Measurements from ENCODE around the gene AGPAT1. TPM values are rescaled to one million over a fixed set of nuclear protein-coding genes. Genes with fewer than 3 reads are reported as not detected.

Gene AGPAT1
- total and polyA plus RNA-seq, 2 experiments from 2014 or later = 39.8 to 82.1 TPM

DNA sequence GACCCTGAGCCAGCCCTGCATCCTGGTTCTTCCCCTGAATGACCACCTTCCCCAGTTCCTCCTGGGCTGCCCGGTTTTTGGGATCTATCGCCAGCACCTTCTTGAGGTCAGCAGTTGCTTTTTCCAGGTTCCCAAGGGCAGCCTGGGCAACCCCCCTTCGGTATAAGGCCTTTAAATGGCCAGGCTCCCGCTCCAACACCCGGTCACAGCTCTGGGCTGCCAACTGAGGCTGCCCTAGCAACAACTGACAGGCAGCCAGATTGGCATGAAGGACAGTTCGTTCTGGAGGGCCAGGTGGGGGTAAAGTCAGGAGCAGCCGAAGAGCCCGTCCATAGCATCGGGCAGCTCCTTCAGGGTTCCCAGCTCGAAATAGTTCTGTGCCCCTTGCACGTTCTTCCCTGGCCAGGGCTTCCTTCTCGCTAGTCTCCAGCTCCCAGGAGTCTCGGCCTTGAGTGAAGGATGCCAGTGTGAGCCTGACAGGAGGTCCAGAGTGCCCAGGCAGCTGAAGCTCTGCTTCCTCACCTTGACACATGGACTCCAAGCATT, 47.1 kb downstream of the AGPAT1 start:
- H3K27ac ChIP-seq (ENCODE audit: low read depth) = no peak overlapping the region; the same call in 1 of the 2 replicates
- Mint-ChIP-seq H3K36me3 (ENCODE audit: low read depth) (peaks cover 21% of the 10 kb centered on the region), H3K9me3 (no peaks in the 10 kb centered on the region), H3K27ac (peak overlapping the region; percentile 86), H3K4me3 (peak overlapping the region; percentile 100), H3K27me3 (ENCODE audit: insufficient read depth, low read depth, poor library complexity) (peaks cover 16% of the 10 kb centered on the region), H3K4me1 (peaks cover 23% of the 10 kb centered on the region)
- no peaks in the 10 kb centered on the region for H3K27me3 ChIP-seq (ENCODE audit: insufficient read depth)
- no peak overlapping the region for H2AFZ ChIP-seq
- no peak for ATAC-seq
- H3K36me3 ChIP-seq (ENCODE audit: insufficient read depth) = 0 out of 2 replicates have a peak, but pooled peaks cover 5% of the 10 kb centered on the region
- no peaks in the 10 kb centered on the region for H3K9me2 ChIP-seq (ENCODE audit: insufficient read depth)
- H3K79me2 ChIP-seq (replicated peaks; ENCODE audit: insufficient read depth) = peaks cover 20% of the 10 kb centered on the region
- H4K20me1 ChIP-seq (replicated peaks; ENCODE audit: insufficient read depth) = 0 out of 2 replicates have a peak, but pooled peaks cover 5% of the 10 kb centered on the region
- H3K4me2 ChIP-seq = peak overlapping the region; percentile 96; the same call in 1 of the 2 replicates
- DNase-seq (ENCODE audit: low spot score) = no peak
- H3F3A ChIP-seq (replicated peaks; ENCODE audit: low read depth) = peaks cover 10% of the 10 kb centered on the region; the same call in 1 of the 2 replicates
- H3K4me3 ChIP-seq = peak overlapping the region; percentile 96
- TF ChIP-seq, protein P1, sequence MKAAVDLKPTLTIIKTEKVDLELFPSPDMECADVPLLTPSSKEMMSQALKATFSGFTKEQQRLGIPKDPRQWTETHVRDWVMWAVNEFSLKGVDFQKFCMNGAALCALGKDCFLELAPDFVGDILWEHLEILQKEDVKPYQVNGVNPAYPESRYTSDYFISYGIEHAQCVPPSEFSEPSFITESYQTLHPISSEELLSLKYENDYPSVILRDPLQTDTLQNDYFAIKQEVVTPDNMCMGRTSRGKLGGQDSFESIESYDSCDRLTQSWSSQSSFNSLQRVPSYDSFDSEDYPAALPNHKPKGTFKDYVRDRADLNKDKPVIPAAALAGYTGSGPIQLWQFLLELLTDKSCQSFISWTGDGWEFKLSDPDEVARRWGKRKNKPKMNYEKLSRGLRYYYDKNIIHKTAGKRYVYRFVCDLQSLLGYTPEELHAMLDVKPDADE (IDR thresholded peaks at IDR 0.05) = no peak
- TF ChIP-seq EZH2phosphoT487 (IDR thresholded peaks at IDR 0.05; ENCODE audit: unreplicated experiment) (no peak), ZNF331 (CRISPR knock-in tag; IDR thresholded peaks at IDR 0.05; ENCODE audit: low read depth) (no peak), STAT1 (IDR thresholded peaks at IDR 0.05; ENCODE audit: unreplicated experiment) (no peak), JUNB (IDR thresholded peaks at IDR 0.05; ENCODE audit: unreplicated experiment) (no peak), POLR2AphosphoS5 (IDR thresholded peaks at IDR 0.05; ENCODE audit: low read depth) (no peak)
- peaks cover 22% of the 10 kb centered on the region for H3K4me1 ChIP-seq (ENCODE audit: insufficient read depth)

DNA sequence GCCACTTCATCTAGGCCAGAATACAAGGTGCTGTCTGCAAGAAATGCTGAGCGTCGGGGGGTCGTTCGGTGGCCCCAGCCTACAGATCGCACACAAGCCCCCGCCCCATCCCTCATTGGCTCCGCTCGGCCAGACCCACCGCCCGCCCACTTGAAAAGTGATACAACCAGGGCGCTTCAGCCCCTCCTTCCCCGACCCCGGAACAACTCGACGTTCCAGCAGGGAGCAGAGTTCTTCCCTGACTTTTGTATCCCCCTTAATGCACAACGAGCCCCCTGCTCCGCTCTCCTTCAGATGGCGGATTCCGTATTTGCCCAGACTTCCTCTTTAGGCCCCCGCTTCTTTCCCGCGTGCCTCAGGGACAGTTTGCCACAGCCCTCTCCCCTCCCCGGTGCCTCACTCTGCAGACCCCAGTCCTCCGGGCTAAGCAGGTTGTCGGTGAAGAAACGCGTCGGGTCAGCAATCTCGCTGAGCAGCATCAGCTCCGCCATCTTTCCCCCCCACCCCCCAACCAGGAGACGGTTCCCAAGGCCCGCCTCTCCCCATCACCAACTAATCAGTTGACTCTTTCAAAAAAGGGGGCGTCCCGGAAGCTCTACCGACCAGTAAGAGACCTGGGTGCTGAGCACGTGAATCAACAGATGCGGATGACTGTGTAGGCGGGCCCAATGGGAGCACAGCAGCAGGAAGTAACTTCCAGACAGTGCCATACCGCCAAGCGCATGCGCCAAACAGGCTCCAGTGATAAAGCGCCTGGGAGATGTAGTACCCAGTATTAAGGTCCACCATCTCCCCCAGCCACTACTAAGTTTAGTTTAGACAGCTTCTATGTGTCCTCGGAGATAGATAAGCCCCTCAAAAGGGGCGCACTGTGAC, 47.9 kb downstream of the AGPAT1 start, which contains the start of gene ATF6B:
ATF6B (minus strand) TSS at position 530 of the 876 bp plus-strand sequence; CDS start at position 491, 39 bp downstream.
- Mint-ChIP-seq H3K9me3 (no peaks in the 10 kb centered on the region), H3K36me3 (ENCODE audit: low read depth) (peaks cover 26% of the 10 kb centered on the region), H3K27ac (peak within 1 kb of the TSS; percentile 99), H3K27me3 (ENCODE audit: insufficient read depth, low read depth, poor library complexity) (peaks cover 16% of the 10 kb centered on the region), H3K4me1 (peaks cover 23% of the 10 kb centered on the region), H3K4me3 (peak within 1 kb of the TSS; percentile 100)
- Histone ChIP-seq H3K4me2 (peak within 1 kb of the TSS; percentile 96), H3K27me3 (ENCODE audit: insufficient read depth) (no peaks in the 10 kb centered on the region), H3K4me3 (peak within 1 kb of the TSS; percentile 96), H3K9me2 (ENCODE audit: insufficient read depth) (no peaks in the 10 kb centered on the region), H3F3A (replicated peaks; ENCODE audit: low read depth) (peaks cover 10% of the 10 kb centered on the region; the same call in 1 of the 2 replicates), H3K4me1 (ENCODE audit: insufficient read depth) (peaks cover 22% of the 10 kb centered on the region), H2AFZ (peak within 1 kb of the TSS; percentile 54; the same call in 1 of the 2 replicates), H3K27ac (ENCODE audit: low read depth) (peak within 1 kb of the TSS; percentile 94), H4K20me1 (replicated peaks; ENCODE audit: insufficient read depth) (0 out of 2 replicates have a peak, but pooled peaks cover 5% of the 10 kb centered on the region), H3K36me3 (ENCODE audit: insufficient read depth) (0 out of 2 replicates have a peak, but pooled peaks cover 5% of the 10 kb centered on the region), H3K79me2 (replicated peaks; ENCODE audit: insufficient read depth) (peaks cover 20% of the 10 kb centered on the region)
- ATAC-seq (peak; percentile 89), DNase-seq (ENCODE audit: low spot score) (peak; percentile 99)
- peak; percentile 69 for TF ChIP-seq POLR2AphosphoS5 (IDR thresholded peaks at IDR 0.05; ENCODE audit: low read depth)
- TF ChIP-seq, protein P2, sequence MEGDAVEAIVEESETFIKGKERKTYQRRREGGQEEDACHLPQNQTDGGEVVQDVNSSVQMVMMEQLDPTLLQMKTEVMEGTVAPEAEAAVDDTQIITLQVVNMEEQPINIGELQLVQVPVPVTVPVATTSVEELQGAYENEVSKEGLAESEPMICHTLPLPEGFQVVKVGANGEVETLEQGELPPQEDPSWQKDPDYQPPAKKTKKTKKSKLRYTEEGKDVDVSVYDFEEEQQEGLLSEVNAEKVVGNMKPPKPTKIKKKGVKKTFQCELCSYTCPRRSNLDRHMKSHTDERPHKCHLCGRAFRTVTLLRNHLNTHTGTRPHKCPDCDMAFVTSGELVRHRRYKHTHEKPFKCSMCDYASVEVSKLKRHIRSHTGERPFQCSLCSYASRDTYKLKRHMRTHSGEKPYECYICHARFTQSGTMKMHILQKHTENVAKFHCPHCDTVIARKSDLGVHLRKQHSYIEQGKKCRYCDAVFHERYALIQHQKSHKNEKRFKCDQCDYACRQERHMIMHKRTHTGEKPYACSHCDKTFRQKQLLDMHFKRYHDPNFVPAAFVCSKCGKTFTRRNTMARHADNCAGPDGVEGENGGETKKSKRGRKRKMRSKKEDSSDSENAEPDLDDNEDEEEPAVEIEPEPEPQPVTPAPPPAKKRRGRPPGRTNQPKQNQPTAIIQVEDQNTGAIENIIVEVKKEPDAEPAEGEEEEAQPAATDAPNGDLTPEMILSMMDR (conservative IDR thresholded peaks at IDR 0.05; ENCODE audit: low read depth in 2 of 2) = no peak
- TF ChIP-seq, protein P3, sequence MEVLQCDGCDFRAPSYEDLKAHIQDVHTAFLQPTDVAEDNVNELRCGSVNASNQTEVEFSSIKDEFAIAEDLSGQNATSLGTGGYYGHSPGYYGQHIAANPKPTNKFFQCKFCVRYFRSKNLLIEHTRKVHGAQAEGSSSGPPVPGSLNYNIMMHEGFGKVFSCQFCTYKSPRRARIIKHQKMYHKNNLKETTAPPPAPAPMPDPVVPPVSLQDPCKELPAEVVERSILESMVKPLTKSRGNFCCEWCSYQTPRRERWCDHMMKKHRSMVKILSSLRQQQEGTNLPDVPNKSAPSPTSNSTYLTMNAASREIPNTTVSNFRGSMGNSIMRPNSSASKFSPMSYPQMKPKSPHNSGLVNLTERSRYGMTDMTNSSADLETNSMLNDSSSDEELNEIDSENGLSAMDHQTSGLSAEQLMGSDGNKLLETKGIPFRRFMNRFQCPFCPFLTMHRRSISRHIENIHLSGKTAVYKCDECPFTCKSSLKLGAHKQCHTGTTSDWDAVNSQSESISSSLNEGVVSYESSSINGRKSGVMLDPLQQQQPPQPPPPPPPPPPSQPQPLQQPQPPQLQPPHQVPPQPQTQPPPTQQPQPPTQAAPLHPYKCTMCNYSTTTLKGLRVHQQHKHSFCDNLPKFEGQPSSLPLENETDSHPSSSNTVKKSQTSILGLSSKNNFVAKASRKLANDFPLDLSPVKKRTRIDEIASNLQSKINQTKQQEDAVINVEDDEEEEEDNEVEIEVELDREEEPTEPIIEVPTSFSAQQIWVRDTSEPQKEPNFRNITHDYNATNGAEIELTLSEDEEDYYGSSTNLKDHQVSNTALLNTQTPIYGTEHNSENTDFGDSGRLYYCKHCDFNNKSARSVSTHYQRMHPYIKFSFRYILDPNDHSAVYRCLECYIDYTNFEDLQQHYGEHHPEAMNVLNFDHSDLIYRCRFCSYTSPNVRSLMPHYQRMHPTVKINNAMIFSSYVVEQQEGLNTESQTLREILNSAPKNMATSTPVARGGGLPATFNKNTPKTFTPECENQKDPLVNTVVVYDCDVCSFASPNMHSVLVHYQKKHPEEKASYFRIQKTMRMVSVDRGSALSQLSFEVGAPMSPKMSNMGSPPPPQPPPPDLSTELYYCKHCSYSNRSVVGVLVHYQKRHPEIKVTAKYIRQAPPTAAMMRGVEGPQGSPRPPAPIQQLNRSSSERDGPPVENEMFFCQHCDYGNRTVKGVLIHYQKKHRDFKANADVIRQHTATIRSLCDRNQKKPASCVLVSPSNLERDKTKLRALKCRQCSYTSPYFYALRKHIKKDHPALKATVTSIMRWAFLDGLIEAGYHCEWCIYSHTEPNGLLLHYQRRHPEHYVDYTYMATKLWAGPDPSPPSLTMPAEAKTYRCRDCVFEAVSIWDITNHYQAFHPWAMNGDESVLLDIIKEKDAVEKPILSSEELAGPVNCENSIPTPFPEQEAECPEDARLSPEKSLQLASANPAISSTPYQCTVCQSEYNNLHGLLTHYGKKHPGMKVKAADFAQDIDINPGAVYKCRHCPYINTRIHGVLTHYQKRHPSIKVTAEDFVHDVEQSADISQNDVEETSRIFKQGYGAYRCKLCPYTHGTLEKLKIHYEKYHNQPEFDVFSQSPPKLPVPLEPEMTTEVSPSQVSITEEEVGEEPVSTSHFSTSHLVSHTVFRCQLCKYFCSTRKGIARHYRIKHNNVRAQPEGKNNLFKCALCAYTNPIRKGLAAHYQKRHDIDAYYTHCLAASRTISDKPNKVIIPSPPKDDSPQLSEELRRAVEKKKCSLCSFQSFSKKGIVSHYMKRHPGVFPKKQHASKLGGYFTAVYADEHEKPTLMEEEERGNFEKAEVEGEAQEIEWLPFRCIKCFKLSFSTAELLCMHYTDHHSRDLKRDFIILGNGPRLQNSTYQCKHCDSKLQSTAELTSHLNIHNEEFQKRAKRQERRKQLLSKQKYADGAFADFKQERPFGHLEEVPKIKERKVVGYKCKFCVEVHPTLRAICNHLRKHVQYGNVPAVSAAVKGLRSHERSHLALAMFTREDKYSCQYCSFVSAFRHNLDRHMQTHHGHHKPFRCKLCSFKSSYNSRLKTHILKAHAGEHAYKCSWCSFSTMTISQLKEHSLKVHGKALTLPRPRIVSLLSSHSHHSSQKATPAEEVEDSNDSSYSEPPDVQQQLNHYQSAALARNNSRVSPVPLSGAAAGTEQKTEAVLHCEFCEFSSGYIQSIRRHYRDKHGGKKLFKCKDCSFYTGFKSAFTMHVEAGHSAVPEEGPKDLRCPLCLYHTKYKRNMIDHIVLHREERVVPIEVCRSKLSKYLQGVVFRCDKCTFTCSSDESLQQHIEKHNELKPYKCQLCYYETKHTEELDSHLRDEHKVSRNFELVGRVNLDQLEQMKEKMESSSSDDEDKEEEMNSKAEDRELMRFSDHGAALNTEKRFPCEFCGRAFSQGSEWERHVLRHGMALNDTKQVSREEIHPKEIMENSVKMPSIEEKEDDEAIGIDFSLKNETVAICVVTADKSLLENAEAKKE (CRISPR knock-in tag; IDR thresholded peaks at IDR 0.05) = no peak
- TF ChIP-seq CREB1 (CRISPR knock-in tag; IDR thresholded peaks at IDR 0.05; ENCODE audit: low read depth) = peak; percentile 75
- TF ChIP-seq JUNB (IDR thresholded peaks at IDR 0.05; ENCODE audit: unreplicated experiment) = no peak

Data from GM23338 (cell line).